GM23338 (cell line): ENCODE results near the gene F7. TPM values are rescaled to one million over a fixed set of nuclear protein-coding genes. Genes with fewer than 3 reads are reported as not detected.

ENCODE experiments used
- ATAC-seq: fragments of 200-7000 bp; cut with Tn5 transposase; 3 replicates; pipeline ENCODE4 v1.9.1; 2020
- DNase-seq: peaks from one replicate; pipeline ENCODE4 v3.0.0-alpha.2; 2015; ENCODE audit warnings: low spot score
- H2AFZ ChIP-seq: fragments of 200-600 bp; sonication (generic); 2 replicates; pipeline ENCODE4 v1.8.0; 2016; ENCODE audit warnings: antibody characterized with exemption, mild to moderate bottlenecking, moderate library complexity
- H3F3A ChIP-seq: fragments of 200-600 bp; sonication (generic); replicated peaks from 2 replicates; pipeline ENCODE4 v1.8.0; 2017; ENCODE audit warnings: antibody characterized with exemption, mixed run types, low read depth
- H3K27ac ChIP-seq: fragments of 200-600 bp; sonication (generic); 2 replicates; pipeline ENCODE4 v1.6.1; 2016; ENCODE audit warnings: low read depth
- H3K27me3 ChIP-seq: fragments of 200-600 bp; sonication (generic); 2 replicates; pipeline ENCODE4 v1.8.0; 2016; ENCODE audit warnings: mild to moderate bottlenecking, mixed run types, moderate library complexity; ENCODE audit not compliant: insufficient read depth
- H3K36me3 ChIP-seq: fragments of 200-600 bp; sonication (generic); 2 replicates; pipeline ENCODE4 v1.8.0; 2016; ENCODE audit warnings: mild to moderate bottlenecking; ENCODE audit not compliant: insufficient read depth
- H3K4me1 ChIP-seq: fragments of 200-600 bp; sonication (generic); 2 replicates; pipeline ENCODE4 v1.8.0; 2016; ENCODE audit warnings: mild to moderate bottlenecking, moderate library complexity; ENCODE audit not compliant: insufficient read depth
- H3K4me2 ChIP-seq: fragments of 200-600 bp; sonication (generic); 2 replicates; pipeline ENCODE4 v1.7.1; 2017; ENCODE audit warnings: mixed run types
- H3K4me3 ChIP-seq: fragments of 200-600 bp; sonication (generic); 2 replicates; pipeline ENCODE4 v1.6.1; 2016; ENCODE audit warnings: mixed run types
- H3K79me2 ChIP-seq: fragments of 200-600 bp; sonication (generic); replicated peaks from 2 replicates; pipeline ENCODE4 v1.8.0; 2017; ENCODE audit warnings: mild to moderate bottlenecking; ENCODE audit not compliant: insufficient read depth
- H3K9me2 ChIP-seq: fragments of 200-600 bp; sonication (generic); 2 replicates; pipeline ENCODE4 v1.8.0; 2017; ENCODE audit not compliant: insufficient read depth
- H4K20me1 ChIP-seq: fragments of 200-600 bp; sonication (generic); replicated peaks from 2 replicates; pipeline ENCODE4 v1.8.0; 2017; ENCODE audit warnings: mild to moderate bottlenecking; ENCODE audit not compliant: insufficient read depth
- H3K27ac Mint-ChIP-seq: 2 replicates; pipeline ENCODE4 v1.8.0; 2020; ENCODE audit warnings: inconsistent platforms, mild to moderate bottlenecking, moderate library complexity, mixed read lengths
- H3K27me3 Mint-ChIP-seq: 3 replicates; pipeline ENCODE4 v1.8.0; 2022; ENCODE audit warnings: low read depth, mild to moderate bottlenecking, moderate library complexity, mixed read lengths, inconsistent platforms; ENCODE audit not compliant: insufficient read depth, poor library complexity
- H3K36me3 Mint-ChIP-seq: 3 replicates; pipeline ENCODE4 v1.8.0; 2021; ENCODE audit warnings: low read depth, mild to moderate bottlenecking, inconsistent platforms, moderate library complexity, mixed read lengths
- H3K4me1 Mint-ChIP-seq: 3 replicates; pipeline ENCODE4 v1.8.0; 2020; ENCODE audit warnings: mild to moderate bottlenecking, inconsistent platforms, mixed read lengths
- H3K4me3 Mint-ChIP-seq: 3 replicates; pipeline ENCODE4 v1.8.0; 2021; ENCODE audit warnings: moderate library complexity, mild to moderate bottlenecking, inconsistent platforms, mixed read lengths
- H3K9me3 Mint-ChIP-seq: 3 replicates; pipeline ENCODE4 v1.8.0; 2020; ENCODE audit warnings: moderate library complexity, mild to moderate bottlenecking, inconsistent platforms, mixed read lengths
- CREB1 ChIP-seq: fragments of 250-450 bp; sonication (Bioruptor Pico); IDR thresholded peaks from 2 replicates; pipeline ENCODE4 v1.5.0; 2020; ENCODE audit warnings: low read depth, mild to moderate bottlenecking, moderate library complexity
- CTCF ChIP-seq, 2 experiments: fragments of 200-600 bp in 1 of 2; sonication (generic) in 1 of 2; conservative IDR thresholded peaks; 2 replicates each; pipeline versions ENCODE4 v1.5.1 to v1.6.1; 2016 to 2017; ENCODE audit warnings: antibody characterized with exemption in 2 of 2, low read depth in 2 of 2, mild to moderate bottlenecking in 2 of 2, moderate library complexity in 1 of 2
- ETS1 ChIP-seq: IDR thresholded peaks from 2 replicates; pipeline ENCODE4 v1.6.1; 2016; ENCODE audit warnings: antibody characterized with exemption
- EZH2 ChIP-seq: fragments of 200-600 bp; sonication (generic); IDR thresholded peaks from one replicate; pipeline ENCODE4 v1.8.0; 2017; ENCODE audit warnings: antibody characterized with exemption, mild to moderate bottlenecking, low read depth; ENCODE audit not compliant: unreplicated experiment
- EZH2phosphoT487 ChIP-seq: fragments of 200-600 bp; sonication (generic); IDR thresholded peaks from one replicate; pipeline ENCODE4 v1.8.1; 2018; ENCODE audit warnings: antibody characterized with exemption; ENCODE audit not compliant: unreplicated experiment
- JUNB ChIP-seq: IDR thresholded peaks from one replicate; pipeline ENCODE4 v1.6.1; 2016; ENCODE audit warnings: antibody characterized with exemption; ENCODE audit not compliant: unreplicated experiment
- NANOG ChIP-seq: IDR thresholded peaks from 2 replicates; pipeline ENCODE4 v1.6.1; 2016; ENCODE audit warnings: antibody characterized with exemption, borderline replicate concordance
- POLR2AphosphoS5 ChIP-seq: IDR thresholded peaks from 2 replicates; pipeline ENCODE4 v1.6.1; 2016; ENCODE audit warnings: antibody characterized with exemption, low read depth
- REST ChIP-seq: IDR thresholded peaks from one replicate; pipeline ENCODE4 v1.6.1; 2018; ENCODE audit warnings: antibody characterized with exemption; ENCODE audit not compliant: unreplicated experiment
- STAT1 ChIP-seq: IDR thresholded peaks from one replicate; pipeline ENCODE4 v1.6.1; 2016; ENCODE audit warnings: antibody characterized with exemption; ENCODE audit not compliant: unreplicated experiment
- ZNF114 ChIP-seq: fragments of 250-450 bp; sonication (Bioruptor Pico); IDR thresholded peaks from 2 replicates; pipeline ENCODE4 v1.5.0; 2020; ENCODE audit warnings: mild to moderate bottlenecking, moderate library complexity
- ZNF331 ChIP-seq: fragments of 250-450 bp; sonication (Bioruptor Pico); IDR thresholded peaks from 2 replicates; pipeline ENCODE4 v1.5.0; 2020; ENCODE audit warnings: low read depth, mild to moderate bottlenecking, moderate library complexity
- polyA plus RNA-seq: library from polyadenylated mRNA; unstranded; fragments of >200 nt; fragmentation: Nextera tagmentation; extraction: Ambion mirVana; gene quantifications from 2 replicates; pipeline ENCODE4 v1.2.1, GENCODE V29; 2016
- total RNA-seq: library from RNA; depleted of rRNA; stranded (reverse); fragments of >200 nt; shearing (Covaris generic); gene quantifications from 2 replicates; pipeline ENCODE4 v1.2.3, GENCODE V29; 2014

The F7 gene
- total and polyA plus RNA-seq, 2 experiments from 2014 or later = 0.16 to 0.24 TPM

- Histone ChIP-seq H3K27ac (no peak overlapping the region), H3K4me2 (no peak overlapping the region), H3K27me3 (no peaks in the 10 kb centered on the region), H2AFZ (no peak overlapping the region), H3K36me3 (no peaks in the 10 kb centered on the region), H3K4me1 (no peaks in the 10 kb centered on the region), H3K79me2 (no peaks in the 10 kb centered on the region), H4K20me1 (no peaks in the 10 kb centered on the region), H3F3A (no peaks in the 10 kb centered on the region), H3K9me2 (no peaks in the 10 kb centered on the region), H3K4me3 (no peak overlapping the region)
- TF ChIP-seq CTCF (conservative IDR thresholded peaks at IDR 0.05; ENCODE audit: low read depth in 2 of 2) (no peak), JUNB (no peak), NANOG (no peak), ZNF114 (CRISPR knock-in tag) (no peak), CREB1 (CRISPR knock-in tag) (no peak)
- no peak overlapping the region for H3K27ac Mint-ChIP-seq
- no peaks in the 10 kb centered on the region for H3K9me3 Mint-ChIP-seq
- H3K4me3 Mint-ChIP-seq = no peak overlapping the region
- peaks cover 13% of the 10 kb centered on the region for H3K27me3 Mint-ChIP-seq
- no peaks in the 10 kb centered on the region for H3K36me3 Mint-ChIP-seq
- peaks cover 10% of the 10 kb centered on the region; the same call in 2 of the 3 replicates for H3K4me1 Mint-ChIP-seq
- DNase-seq = no peak
- ATAC-seq = no peak
These were observed 7.9 kb upstream of the F7 start for GRCh38 chr13:113097651-113098050.

- H3K27ac ChIP-seq = no peak overlapping the region
- no peak for ATAC-seq
- no peaks in the 10 kb centered on the region for H3K79me2 ChIP-seq
These were observed 7.3 kb upstream of the F7 start for GRCh38 chr13:113098162-113098732.

More at GRCh38 chr13:113098162-113098732, 7.3 kb upstream of the F7 start:
- no peak overlapping the region for H3K4me3 ChIP-seq
- Mint-ChIP-seq H3K4me3 (no peak overlapping the region), H3K27me3 (peaks cover 13% of the 10 kb centered on the region), H3K36me3 (no peaks in the 10 kb centered on the region), H3K9me3 (no peaks in the 10 kb centered on the region), H3K27ac (no peak overlapping the region), H3K4me1 (peaks cover 10% of the 10 kb centered on the region; the same call in 2 of the 3 replicates)
- no peaks in the 10 kb centered on the region for H3K4me1 ChIP-seq
- no peaks in the 10 kb centered on the region for H3K27me3 ChIP-seq
- H2AFZ ChIP-seq = no peak overlapping the region
- H3K9me2 ChIP-seq = no peaks in the 10 kb centered on the region
- no peak for DNase-seq
- no peaks in the 10 kb centered on the region for H4K20me1 ChIP-seq
- no peak for TF ChIP-seq ETS1
- TF ChIP-seq CREB1 (CRISPR knock-in tag) = no peak
- no peak for TF ChIP-seq STAT1
- no peak for TF ChIP-seq REST
- TF ChIP-seq ZNF114 (CRISPR knock-in tag) = no peak
- no peak for TF ChIP-seq ZNF331
- no peak for TF ChIP-seq POLR2AphosphoS5
- TF ChIP-seq EZH2phosphoT487 = no peak
- no peak for TF ChIP-seq EZH2
- no peak for TF ChIP-seq CTCF (conservative IDR thresholded peaks at IDR 0.05; ENCODE audit: low read depth in 2 of 2)
- TF ChIP-seq NANOG = no peak
- H3F3A ChIP-seq = no peaks in the 10 kb centered on the region
- H3K36me3 ChIP-seq = no peaks in the 10 kb centered on the region
- H3K4me2 ChIP-seq = no peak overlapping the region
